GM19463 (cell line): ENCODE measurements around the gene CTSC.

ENCODE experiments used
- ATAC-seq: cut with Tn5 transposase; IDR thresholded peaks from one replicate; pipeline ENCODE4 v1.9.1; 2021; ENCODE audit warnings: mild to moderate bottlenecking, moderate library complexity; ENCODE audit not compliant: unreplicated experiment

Gene CTSC

DNA sequence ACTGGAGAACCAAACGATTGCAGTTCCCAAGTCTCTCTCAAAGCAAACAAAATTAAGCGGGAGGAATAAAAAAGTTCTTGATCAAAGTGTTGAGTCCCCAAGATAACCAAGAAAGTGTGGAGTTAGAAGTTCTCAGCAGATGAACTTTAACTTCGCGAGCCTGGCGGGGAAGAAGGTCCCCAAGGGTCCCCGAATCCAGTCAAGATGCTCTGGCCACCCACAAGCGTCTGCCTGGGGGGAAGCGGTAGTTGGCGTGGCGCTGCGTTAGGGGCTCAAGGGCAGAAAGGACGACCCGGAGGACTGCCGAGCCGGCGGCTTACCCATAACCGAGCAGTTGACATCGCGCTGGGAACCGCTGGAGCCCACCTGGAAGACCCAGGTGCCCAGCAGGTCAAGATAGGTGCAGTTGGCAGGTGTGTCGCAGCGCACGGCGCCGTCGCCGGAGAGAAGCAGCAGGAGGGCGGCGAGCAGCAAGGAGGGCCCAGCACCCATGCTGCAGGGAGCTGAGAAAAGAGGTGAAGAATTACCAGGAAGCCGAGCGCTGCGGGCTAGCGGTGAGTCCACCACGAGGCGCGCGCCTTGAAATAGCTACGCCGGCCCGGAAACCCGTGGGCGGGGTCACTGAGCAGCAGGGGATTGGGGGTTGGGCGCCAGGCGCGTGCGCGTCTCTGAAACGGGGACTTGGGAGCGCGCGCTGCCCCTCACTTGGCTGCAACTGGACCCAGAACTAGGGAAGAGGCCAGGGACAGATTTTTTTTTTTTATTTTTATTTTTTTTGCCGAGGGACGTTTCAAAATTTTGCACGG, at the start of gene CTSC:
CTSC (minus strand) TSS at position 556 of the 806 bp plus-strand sequence; CDS start at position 492, 64 bp downstream.
- ATAC-seq: peak; percentile 82

DNA sequence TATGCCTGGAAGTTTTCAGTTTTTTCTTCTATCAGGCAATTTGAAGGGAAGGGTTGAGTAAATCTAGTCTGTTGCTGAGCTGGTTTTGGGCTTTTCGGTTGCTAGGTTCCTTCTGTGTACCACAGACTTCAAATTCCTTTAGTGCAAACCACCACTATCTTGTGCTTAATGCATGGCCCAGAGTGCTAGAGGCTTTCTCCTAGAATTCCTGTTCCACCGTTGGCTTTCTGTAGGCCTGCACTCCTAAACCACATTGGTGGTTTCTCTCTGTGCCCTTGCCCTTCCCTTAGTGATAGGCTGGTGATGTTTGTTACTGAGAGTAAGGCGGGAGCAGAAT, 47.1 kb upstream of the CTSC start:
- ATAC-seq: no peak

DNA sequence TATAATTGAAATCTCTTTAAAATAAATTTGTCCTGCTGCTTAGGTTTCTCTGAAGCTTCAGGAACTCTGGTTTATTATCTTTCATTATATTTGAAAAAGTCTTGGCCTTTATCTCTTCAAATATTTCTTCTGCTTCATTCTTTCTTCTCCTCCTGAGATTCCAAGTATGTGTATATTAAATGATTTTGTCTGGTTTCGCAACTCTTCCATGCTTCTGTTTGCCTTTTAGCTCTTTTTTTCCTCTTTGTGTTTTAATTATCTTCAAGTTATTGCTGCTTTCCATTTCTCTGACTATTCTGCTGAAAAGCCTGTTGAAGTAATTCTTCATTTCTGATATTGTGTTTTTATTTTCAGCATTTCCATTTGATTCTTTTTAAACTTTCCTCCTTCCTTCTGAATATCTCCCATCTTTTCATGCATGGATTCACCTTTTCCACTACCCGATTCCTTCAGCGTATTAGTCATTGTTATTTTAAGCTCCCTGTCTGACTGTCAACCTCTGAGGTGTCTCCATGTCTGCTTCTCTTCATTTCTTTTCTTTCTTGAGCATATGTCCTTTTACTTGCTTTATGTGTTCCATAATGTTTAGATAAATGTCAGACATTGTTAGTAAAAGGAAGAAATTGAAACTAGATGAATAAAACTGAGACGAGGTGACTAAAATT, 46.6 kb upstream of the CTSC start:
- no peak for ATAC-seq

GRCh38 chr11:88383447-88383846, 45.9 kb upstream of the CTSC start:
- no peak for ATAC-seq

- ATAC-seq: no peak
Observed at GRCh38 chr11:88379130-88379529, 41.6 kb upstream of the CTSC start.

DNA sequence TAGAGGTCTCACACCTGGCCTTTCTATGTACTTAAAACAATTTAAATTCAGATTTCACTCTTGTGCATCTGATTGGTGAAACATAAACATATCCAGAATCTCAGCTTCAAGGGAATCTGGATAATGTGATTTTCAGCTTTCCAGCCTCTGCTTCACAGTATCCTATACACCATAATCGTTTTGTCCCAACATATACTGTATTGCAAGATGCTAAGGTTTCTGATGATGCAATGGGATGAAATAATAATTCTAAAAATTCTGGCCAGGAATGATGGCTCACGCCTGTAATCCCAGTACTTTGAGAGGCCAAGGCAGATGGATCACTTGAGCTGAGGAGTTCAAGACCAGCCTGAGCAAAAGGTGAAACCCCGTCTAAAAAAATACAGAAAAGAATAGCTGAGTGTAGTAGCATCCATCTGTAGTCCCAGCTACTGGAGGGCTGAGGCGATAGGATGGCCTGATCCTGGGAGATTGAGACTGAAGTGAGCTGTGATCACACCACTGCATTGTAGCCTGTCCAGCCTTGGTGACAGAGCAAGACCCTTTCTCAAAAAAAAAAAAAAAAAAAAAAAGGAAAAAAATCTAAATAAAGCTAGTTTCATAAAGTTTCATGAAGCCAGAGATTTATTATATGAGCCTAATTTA, 41.0 kb upstream of the CTSC start:
- no peak for ATAC-seq

DNA sequence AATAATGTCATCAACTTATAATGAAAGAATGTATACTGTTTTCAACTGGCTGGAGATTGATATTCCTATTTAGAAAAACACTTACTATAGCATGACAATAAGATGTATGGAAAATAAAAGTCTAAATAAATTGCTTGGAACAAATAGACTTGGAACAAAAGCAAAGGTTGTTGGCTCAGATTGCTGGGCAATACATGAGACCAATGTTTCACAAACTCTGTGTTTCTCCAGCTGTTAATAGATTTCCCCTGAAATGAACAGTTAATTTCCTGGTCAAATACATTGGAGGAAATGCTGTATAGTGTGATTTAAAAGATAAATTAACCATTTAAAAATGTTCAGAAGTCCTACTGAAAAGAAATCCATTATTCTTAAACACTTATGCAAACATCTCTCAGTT, 40.1 kb upstream of the CTSC start:
- no peak for ATAC-seq

GRCh38 chr11:88377144-88377543, 39.6 kb upstream of the CTSC start:
- ATAC-seq: no peak

- no peak for ATAC-seq
Observed at GRCh38 chr11:88375927-88376470, 38.5 kb upstream of the CTSC start.

DNA sequence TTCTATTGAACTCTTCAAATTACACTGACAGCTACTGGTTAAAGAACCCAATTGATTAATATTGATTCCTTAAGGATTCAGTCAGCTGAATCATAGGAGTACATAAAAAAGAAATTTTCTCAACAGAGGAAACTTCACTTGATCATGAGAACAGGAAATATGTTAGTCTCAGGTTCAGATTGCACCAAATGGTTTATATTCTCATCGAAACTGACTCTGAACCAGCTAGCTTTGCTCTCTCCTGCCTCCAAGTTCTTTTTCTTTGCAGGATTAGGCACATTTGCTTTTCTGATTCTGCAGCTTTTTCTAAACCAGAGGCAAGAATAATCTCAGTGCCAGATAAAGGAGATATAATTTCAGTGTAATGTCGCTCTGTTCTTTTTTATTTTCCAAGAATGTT, 33.2 kb upstream of the CTSC start:
- ATAC-seq: no peak

GRCh38 chr11:88367310-88367709, 29.8 kb upstream of the CTSC start:
- no peak for ATAC-seq

DNA sequence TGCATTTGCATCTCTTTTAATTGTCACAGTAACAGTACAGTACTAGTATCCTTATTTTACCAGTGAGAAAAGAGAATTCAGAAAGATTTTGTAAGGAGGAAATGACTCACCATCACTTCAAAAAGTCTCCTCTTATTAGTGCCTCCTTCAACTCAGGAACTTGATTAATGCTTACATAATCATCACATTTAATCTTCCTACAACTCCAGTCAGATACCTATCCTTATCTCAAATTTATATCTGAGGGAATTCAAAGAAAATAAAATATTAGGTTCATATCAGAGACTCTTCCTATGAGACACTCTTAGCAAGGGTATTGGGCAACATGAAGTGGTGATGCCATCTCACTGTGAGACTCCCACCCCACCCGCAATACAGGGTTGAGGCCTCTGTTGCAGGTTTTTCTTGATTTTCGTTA, 26.1 kb upstream of the CTSC start:
- peak; percentile 15 for ATAC-seq

- ATAC-seq: no peak
Observed at GRCh38 chr11:88363004-88363403, 25.5 kb upstream of the CTSC start.

DNA sequence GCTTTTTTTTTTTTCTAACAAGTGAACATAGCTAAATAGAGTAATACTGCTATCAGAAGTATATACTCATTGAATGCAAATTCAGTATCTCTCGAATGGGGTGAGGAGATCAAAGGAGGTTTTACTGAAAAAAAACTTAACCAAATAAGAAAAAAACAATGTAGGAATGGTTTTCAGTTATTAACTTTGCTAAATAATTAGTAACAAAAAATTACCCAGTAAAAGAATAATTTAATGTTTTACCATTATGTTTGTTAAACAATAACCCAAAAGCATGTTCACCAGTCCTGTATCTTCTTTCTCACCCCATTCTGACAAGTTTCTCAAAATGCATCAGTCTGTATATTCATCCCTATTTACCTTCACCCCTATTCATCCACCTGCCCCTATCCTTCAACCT, 22.6 kb upstream of the CTSC start:
- no peak for ATAC-seq

- peak; percentile 51 for ATAC-seq
Observed at GRCh38 chr11:88359541-88359940, 22.0 kb upstream of the CTSC start.

GRCh38 chr11:88359114-88359513, 21.6 kb upstream of the CTSC start:
- ATAC-seq: no peak

GRCh38 chr11:88358040-88358431, 20.5 kb upstream of the CTSC start:
- ATAC-seq: no peak

DNA sequence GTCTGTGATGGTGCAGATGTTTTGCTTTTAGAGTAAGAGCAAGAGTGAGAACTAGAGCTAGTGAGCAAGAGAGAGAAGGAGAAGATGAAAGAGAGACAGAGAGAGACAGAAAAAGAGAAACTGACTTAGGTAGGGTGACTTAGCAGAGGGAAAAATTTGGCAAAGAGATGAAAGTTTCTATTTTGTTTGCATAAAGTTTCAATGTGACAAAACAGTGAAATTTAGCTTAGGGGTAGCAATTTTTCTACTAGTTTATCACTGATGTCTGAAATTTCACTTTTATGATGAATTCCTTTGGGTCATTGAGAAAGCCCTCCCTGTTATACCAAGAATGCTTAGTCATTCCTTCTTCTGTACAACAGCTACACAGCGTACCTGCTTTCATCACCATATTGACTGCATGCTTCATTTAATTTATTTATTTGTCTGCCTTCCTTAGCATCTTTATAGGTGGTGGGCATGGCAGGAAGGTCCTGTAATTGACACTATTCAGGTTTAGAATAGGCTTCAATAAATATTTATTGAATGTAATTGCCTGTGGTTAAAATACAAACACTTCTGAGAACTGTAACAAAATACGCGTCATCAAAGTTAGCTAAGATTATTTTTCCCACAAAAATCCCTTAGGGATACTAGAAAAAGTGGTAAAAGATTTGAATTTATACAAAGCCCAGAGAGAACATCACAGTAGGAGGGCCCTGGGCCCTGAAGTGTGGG, 19.9 kb upstream of the CTSC start:
- ATAC-seq: peak; percentile 47

- ATAC-seq: no peak
Observed at GRCh38 chr11:88355887-88356286, 18.4 kb upstream of the CTSC start.

- ATAC-seq: no peak
Observed at GRCh38 chr11:88354912-88355311, 17.4 kb upstream of the CTSC start.

DNA sequence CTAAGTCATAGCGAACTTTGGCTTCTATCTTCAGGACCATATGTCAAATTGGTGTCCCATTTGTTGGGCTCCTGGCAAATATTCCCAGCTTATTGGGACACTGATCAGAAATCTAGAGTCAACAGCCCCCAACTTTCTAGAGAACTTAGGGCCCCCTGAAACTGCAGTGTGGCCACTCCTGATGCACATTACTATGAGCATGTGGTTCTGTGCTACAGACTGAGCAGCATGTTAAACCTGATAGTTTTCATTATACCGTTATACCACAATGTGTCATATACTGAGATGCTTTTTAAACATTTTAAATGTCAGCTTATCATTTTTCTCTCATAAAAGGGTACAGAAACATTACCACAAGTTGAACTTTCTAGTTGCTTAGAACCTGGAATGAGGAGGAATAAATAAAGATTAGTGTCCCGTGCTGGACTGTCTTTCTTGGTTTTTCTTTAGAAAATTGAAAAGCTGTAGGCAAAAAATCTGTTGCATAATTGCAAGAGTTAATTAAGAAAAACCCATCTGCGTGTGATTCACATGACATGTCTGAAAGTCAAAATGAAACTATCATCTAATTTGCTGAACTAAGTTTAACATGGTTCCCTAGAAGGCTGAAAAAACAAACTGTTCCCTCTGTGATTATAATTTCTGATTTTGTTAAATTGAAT, 16.4 kb upstream of the CTSC start:
- ATAC-seq: peak; percentile 29
